ENCODE data around the gene CA10.

Gene CA10

DNA sequence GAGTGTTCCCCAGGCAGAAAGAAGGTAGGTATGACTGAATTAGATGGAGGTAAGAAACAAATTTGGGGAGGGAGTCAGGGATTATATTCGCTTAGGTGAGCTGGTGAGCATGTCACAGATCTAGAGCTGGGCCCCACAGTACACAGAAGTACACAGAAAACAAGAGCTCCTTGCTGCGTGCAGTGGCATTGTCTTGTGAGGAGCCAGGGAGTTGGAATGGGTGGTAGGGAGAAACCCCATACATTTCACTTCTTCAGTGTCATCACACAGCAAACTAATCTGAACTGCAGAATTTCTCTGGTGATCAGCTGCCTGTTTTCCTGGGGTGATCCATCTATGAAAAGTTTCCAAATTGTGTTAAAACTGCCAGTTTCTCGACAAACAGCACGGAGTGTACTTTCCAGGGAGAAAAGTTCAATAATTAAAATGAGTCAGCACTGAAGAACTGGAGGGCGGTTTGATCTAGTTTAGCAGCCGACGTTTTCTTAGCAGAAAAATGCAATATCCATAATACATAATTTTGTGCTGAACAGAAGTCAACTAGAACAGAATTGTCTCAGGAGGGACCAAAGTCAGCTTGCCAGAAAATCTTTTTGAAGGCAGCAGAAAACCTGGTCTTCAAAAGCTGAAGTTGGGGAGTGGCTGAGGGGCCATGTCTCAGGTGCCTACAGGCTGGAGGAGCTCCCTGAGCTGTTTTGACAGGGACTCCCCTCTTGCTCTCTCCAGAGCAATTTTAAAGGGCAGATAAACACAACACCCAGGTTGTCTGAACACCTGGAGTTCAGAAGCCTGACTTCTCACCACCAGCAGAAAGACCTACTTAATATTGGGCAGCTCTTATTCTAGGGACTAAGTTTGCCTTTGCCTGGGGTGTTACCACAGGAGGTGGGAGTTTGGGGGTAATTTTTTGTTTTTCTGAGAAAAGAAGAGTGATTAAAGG, 448.6 kb downstream of the CA10 start:
- DNase-seq, result no peak

DNA sequence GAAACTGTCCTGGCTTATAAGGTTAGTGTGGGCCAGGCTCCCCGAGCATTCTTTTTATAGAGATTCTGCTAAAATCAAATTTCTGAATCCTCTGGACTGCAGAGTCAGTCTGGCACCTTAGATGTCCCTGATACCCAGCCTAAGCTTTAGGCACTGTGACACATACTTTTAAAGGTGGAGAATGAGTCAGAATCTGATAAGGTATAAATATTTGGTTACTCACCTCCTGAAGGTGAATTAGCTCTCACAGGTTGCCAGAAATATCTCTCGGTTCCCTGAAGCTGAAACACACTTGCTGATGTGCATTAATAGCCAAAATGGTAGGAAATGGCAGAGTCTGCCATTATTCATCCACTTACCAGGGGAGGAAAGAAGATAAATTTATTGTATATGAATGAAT, 451.3 kb downstream of the CA10 start:
- DNase-seq, result no peak

DNA sequence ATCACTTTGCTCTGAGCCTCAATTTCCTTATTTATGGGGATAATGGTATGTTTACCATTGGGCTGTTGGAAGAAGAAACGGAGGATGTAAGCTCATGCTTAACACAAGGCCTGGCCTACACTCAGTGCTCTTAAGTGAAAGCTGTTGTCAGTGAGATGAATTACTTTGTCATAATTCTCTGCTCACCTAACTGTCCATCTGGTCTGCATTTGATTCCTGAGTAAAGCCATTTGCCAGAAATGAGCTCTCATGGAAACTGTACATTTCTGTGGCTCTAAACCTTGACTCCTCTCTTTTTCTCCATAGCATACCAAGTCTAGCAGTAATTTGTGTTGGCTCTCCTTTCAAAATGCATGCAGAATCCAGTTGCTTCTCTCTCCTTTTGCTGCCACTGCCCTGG, 452.4 kb downstream of the CA10 start:
- DNase-seq, result no peak

DNA sequence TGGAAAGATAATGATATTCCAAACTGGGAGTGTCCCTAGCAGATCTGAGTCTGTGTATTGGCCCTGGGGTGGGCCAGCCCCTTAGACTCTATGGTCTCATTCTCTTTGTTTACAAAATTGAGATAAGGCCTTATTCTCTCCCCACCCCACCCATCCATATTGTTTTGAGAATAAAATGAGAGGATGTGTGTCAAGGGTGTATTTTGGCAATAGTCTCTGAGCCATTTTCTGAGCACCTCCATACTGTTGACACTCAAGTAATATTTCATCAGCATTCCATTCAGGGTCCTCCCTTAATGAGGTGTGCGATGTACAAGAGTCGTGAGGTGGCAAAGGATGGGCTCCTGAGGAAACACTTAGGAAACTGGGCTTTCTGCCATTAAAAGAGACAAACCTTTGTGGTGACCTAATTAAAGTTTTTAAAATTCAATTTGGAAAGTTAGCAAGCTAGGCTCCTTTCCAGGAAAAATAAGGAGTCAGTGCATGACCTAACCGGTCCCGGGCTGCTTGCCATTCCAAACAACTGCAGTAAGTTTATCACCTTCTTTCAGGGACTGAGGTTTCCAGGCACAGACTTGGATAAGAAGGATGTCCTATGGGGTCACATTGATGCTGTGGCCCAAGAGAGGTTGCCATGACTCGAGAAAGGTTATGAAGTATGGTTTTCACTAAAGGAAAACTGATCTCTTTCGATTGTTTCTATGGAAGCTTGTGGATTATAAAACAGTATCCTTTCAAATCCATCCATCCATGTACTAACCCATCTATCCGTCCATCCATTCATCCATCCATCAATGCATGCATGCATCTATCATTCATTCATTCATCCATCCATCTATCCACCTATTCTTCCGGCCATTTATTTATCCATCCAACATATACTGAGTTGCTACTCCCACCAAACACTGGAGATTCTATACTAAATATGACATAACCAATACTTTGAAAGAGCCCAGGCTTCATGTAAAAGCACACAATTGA, 454.9 kb downstream of the CA10 start:
- DNase-seq, result no peak

DNA sequence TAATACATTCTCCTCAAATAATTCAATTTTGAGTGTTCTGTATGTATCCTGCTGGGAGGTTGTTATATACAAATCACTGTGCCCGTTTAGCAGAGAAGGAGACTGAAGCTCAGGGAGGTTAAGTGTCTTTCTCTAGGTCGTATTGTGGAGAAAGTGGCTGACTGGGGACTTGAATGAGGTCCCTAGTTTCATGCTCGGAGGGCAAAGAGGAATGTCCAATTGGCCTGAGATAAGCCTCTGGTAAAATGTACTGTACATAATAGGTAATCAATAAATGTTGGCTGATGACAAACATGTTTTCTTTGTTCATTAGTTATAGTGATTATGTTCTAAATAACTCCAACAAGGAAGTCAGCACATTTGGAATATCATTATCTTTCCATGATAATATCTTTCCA, 455.6 kb downstream of the CA10 start:
- DNase-seq, result no peak

DNA sequence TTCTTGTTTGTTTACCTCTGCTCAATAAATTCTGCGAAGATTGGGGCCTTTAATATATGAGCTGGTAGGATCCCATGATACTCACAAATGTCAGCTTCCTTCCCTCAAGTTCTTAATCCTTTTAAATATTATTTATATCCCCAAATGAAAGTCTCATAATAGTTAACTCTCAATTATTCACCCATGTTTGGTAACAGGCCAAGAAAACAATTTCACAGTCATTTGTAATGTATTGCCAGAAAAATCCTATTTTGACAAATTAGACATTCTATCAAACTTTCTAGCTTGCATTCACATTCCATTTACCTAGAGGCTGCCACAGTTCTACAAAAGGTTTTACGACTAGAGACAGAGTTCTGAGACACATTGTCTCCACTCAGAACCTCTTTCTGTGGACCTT, 457.0 kb downstream of the CA10 start:
- no peak for DNase-seq

DNA sequence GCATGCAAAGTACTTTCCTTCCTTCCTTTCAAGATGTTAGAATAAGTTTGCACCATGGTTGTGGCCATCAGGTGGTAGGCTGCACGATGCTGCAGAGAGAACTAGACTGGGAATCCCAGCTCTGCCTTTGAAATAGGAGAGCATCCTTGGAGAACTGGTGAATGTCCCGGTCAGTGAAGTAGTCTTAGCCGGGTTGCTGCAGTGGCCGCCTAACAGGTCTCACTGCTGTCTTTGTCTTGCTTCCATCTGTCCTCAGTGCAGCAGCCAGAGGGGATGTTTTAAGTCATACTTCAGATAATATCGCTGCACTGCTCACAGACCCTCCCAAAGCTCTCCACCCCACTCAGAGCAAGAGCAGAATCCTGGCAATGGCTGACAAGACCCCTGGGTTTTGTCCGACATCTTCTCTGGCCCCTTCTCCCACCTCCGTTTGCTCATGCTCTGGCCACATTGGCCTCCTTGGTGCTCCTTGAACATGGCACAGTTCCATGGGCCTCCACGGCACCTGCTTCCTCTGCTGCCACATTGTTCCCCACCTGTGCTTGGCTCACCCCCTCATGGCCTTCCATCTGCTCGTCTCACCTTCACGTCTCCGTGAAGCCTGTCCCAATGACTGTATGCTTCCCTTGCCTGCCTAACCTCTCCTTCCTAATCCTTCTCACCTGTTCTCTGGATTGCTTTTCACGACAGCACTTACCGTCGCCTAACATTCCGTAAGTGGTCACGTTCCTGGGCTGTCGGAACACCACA, 458.3 kb downstream of the CA10 start:
- DNase-seq, result no peak

DNA sequence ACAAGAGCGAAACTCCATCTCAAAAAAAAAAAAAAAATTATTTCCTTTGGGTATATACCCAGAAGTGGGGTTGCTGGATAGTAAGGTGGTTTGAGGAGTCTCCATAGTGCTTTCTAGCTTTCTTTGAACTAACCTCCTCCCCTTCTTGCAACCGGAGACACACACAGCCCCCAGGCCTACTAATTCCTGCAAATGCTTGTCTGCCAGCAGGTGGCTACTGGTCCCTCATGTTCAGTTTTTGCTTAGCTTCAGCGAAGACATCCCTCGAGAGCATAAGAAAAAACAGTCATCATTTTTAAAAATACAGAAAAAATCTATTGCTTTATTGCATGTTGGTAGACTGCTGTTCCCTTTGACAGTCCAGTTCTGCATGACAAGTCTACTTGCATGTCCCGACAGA, 459.2 kb downstream of the CA10 start:
- DNase-seq, result no peak

DNA sequence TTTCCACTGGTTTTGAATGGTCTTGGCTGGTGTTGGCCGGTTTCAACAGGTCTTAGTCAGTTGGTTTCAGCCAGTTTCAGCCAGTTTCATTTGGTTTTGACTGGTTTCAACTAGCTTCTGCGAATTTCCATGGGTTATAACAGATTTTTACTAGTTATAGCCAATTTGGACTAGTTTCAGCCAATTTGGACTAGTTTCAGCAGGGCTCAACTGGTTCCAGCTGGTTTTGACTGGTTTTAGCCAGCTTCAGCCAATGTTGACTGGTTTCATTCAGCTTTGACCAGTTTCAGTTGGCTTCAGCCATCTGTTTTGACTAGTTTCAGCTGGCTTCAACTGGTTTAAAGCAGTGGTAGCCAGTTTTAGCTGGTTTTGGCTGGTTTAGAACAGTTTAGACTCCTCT, 465.6 kb downstream of the CA10 start:
- DNase-seq, result no peak

DNA sequence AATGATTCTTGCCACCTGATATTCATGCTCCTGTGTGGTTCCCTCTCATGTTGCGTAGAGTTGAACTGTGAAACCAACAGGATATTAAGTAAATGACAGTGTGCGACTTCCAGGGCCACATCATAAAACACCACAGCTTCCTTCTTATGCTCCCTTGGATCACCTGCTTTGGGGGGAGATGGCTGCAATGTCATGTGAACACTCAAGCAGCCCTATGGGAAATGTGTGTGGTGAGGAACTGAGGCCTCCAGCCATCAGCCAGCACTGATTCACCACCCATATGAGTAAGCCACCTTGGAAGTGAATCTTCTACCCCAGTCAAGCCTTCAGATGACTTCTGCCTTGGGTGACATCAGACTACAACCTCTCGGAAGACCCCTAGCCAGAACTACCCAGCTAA, 470.6 kb downstream of the CA10 start:
- no peak for DNase-seq

DNA sequence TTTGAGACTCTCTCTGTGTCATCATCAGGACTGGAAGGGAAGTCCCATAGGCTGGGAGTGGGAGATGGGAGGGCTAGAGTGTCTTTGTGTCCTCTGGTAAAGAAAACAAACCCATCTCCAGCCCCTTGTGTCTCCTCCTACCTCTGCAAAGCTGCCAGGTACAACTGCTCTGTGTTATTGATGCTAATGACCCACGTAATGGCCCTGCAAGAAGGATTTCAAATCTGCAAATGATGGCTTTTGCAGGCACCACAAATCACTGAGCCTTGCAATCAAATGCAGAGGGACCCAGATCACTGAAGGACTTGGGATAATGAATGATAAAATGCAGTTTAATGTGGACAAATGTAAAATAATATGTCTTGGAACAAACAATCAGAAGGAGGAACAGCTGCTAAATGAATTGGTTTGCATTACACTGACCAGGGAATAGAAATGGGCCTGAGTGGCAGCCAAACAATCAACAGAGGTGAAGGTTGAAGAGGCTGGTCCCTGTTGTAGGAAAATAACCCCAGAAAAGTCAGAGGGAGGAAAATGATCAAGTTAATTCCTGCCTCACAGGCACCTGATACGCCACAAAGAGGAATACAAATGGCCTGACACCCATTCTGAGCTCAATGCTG, 473.1 kb downstream of the CA10 start:
- no peak for DNase-seq

DNA sequence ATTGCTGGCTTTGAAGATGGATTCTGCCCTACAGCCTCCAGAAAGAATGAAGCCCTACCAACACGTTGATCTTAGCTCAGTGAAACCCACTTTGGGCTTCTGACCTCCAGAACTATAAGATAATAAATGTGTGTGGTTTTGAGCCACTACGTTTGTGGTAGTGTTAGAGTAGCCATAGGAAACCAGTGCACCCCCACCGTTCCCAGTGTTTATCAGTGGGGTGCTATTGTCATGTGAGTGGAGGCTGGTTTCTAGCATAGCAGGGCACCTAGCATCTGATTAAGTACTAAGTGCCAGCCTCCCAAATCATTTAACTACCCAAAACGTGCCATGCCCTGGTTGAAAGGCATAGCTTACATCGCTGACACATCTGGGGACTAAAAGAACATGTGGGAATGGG, 474.3 kb downstream of the CA10 start:
- DNase-seq, result no peak

DNA sequence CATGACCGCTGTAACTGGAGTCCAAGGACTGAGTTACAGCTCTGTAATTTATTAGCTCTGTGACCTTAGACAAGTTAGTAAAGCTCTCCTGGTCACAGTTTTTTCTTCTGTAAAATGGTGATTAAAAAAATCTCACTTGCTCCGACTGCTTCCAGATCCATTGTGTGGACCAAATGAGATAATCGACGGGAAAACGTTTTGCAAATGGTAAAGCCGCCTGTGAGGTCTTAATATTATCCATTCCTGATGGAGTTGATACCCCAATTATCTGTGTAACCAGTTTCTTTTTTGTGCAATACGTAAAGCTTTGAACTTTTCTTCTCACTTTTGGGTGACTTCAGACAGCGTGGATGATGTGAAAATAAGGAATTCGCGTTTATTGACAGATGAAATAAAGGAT, 475.2 kb downstream of the CA10 start:
- DNase-seq, result no peak

DNA sequence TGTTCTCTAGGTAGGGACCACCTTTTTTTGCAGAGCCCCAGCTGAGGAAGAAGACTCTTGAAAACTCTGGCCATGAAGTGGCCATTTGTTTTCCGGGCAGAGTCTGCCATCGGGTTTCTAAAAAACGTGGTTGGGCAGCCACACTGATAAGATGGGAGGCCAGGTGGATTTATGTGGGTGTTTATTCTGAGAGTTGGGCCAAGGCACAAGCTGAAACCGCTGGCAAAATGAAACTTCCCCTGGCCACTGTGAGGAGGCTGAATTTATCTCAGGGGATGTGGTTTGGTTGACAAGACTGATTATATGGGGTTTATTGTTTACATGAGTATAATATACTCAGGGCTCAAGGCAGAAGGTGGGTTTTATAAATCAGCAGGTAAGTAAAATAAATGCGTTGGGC, 476.4 kb downstream of the CA10 start:
- DNase-seq, result no peak

DNA sequence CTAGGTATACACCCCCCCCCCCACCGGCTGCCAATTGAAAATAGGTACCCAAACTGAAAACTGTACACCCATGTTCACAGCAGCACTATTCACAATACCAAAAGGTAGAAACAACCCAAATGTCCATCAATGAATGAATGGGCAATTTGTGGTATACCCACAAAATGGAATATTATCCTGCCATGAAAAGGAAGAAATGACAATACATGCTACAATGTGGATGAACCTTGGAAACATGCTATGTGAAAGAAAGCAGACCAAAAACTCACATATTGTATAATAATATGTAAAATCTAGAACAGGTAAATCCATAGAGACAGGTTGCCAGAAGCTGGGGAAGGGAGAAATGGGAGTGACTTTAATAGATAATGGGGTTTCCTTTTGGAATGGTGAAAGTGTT, 480.6 kb downstream of the CA10 start:
- no peak for DNase-seq

DNA sequence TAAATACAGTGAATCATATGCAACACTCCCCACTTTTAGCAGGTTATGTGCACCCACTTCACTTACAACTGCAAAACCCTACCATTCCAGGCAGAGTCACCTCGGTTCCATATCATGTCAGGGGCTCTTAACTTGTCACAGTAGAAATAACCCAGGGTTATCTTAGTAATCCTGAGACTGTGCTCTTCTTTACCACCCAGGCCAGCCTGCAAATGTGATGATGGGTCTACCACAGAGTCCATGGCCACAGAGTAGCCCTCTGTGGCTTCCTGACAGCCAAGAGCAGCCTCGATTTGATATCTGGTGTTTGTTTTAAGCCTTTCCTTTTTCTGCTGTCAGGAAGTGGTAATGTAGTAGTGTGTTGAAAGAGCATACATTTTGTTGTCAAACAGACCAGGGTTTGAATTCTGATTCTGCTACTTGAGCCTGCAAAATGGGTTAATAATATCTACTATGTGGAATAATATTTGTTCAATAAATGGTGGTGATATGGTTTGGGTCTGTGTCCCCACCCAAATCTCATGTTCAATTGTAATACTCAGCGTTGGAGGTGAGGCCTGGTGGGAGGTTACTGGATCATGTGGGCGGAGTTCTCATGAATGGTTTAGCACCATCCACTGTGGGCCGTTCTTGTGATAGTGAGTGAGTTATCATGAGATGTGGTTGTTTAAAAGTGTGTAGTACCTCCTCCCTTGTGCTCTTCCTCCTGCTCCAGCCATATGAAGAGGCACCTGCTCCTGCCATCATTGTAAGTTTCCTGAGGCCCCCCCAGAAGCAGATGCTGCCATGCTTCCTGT, 481.6 kb downstream of the CA10 start:
- no peak for DNase-seq

DNA sequence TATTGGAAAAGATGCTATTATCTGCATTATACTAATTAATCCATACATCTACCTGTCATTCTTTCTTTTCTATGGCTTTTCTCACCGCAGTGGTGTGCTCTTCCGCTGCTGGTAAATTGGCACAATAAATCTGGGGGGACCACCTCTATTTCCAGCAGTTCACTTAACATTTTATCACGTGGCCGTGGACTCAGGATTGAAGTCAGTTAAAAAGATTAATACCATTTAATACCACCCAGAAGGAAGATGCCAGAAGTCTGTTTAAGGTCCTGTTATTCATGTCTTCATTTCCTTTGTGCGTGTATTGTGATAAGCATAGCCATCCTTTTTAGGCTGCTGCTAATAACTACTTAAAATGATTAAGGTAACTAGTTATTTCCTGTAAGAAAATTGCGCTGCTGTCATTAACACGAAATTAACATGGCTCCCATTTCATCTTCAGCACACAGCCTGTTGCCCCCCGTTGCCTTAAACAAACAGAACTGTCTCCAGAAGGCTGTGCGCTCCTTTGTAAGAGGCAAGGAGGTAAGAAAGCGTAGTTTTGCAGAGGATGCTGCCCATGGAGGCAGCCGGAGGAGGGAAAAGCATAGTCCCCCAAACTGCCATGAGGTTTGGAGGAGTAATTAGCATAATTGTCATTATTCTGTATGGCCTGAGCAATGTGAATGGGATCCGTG, 483.8 kb downstream of the CA10 start:
- no peak for DNase-seq

DNA sequence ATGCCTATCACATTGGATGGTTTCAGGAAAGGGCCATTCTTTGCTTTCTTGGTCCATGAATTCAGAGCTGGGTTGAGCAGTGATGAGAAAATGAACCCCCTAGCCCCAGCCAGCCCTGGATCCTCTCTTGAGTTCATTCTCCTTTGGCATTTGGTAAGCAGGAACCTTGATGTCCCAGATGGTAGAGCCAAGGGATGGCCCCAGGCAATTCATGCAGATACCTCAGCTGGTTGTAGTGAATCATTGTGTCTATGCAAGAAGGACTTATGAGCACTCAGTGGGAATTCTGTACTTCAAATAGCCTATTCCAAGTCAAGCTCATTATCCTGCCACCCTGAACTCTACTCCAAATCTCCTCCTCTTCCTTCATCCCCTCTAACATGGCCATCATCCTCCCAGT, 485.4 kb downstream of the CA10 start:
- DNase-seq, result no peak

DNA sequence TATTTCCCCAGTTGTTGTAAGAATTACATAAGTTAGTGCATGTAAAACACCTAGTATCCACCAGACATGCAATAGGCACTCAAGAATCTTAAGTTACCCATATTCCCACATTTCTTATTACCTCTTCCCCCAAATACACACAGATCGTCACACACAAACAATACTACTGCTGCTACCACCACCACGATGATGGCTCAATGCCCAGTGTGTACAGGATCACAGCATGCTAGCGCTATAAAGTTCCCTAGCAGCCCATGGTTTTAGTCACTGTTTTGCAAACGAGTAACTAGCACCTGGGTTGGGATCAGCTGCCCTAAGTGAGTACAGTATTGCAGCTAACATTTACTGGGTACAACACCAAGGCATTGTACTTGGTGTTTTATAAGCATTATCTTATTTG, 486.4 kb downstream of the CA10 start:
- no peak for DNase-seq

DNA sequence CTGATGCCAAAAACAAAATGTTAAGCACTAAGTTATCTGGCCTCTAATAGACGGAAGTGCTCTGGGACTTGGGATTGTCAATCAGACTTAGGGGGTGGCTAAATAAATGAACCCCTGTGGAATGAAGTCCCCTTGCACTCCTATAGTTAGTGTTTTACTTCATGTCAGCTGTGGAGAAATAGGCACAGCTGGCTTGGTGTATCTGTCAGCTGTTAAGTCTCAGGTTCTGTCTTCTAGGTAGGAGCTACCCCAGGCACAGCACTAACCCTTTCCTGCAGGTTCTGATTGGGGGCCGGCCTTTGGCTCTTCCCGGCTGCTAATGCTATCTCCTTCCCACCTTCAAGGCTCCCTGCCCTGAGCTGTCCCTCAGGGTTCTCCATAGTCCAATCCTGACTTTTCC, 487.6 kb downstream of the CA10 start:
- no peak for DNase-seq

DNA sequence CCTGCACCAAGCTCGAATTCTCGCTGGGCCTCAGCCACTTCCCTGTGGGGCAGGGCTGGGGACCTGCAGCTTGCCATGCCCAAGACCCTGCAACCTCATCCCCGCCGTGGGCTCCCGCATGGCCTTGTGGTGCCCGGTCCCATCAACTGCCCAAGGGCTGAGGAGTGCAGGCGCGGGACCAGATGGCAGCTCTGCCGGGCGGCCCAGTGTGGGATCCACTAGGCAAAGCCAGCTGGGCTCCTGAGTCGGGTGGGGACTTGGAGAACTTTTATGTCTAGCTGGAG, 489.6 kb downstream of the CA10 start:
- no peak for DNase-seq

Data from hematopoietic multipotent progenitor cell treated with erythropoietin and hydrocortisone succinate and interleukin-3 and kit ligand, for 4 days (in vitro differentiated cells).